HL-60 (cell line): ENCODE results near the gene SFMBT2.

Experiments used
- GABPA ChIP-seq: IDR thresholded peaks from 2 replicates; pipeline ENCODE4 v1.6.1; 2012; ENCODE audit warnings: low read depth
- POLR2AphosphoS5 ChIP-seq: IDR thresholded peaks from 2 replicates; pipeline ENCODE4 v1.6.1; 2012; ENCODE audit warnings: low read depth
- TF ChIP-seq, protein P1 (sequence below): IDR thresholded peaks from one replicate; pipeline ENCODE4 v1.5.1; 2011; ENCODE audit warnings: low read length, control low read depth, inconsistent platforms; ENCODE audit not compliant: insufficient read depth

DNA sequence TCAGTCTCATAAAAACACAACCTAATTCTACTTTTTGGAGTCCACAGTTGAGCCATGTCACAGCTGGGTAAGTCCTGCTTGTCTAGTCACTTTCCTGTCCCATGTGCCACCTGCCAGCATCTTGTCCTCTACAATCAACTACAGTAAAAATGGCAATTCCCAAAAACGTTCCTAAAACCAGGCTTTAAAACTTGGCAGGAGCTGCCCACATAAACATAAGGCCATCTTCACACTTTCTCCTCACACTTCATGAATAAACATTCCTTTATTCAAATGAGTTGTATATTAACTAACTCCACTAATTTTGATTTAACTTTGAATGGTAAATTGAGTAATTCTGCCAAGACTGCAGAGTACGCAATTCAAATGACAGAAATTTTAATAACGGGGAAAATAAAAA lies 49.5 kb downstream of the SFMBT2 start:
- TF ChIP-seq, protein P1, sequence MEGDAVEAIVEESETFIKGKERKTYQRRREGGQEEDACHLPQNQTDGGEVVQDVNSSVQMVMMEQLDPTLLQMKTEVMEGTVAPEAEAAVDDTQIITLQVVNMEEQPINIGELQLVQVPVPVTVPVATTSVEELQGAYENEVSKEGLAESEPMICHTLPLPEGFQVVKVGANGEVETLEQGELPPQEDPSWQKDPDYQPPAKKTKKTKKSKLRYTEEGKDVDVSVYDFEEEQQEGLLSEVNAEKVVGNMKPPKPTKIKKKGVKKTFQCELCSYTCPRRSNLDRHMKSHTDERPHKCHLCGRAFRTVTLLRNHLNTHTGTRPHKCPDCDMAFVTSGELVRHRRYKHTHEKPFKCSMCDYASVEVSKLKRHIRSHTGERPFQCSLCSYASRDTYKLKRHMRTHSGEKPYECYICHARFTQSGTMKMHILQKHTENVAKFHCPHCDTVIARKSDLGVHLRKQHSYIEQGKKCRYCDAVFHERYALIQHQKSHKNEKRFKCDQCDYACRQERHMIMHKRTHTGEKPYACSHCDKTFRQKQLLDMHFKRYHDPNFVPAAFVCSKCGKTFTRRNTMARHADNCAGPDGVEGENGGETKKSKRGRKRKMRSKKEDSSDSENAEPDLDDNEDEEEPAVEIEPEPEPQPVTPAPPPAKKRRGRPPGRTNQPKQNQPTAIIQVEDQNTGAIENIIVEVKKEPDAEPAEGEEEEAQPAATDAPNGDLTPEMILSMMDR = no peak
- no peak for TF ChIP-seq POLR2AphosphoS5
- TF ChIP-seq GABPA = no peak
